ENCODE results near the gene RAC3.

The RAC3 gene

GRCh38 chr17:82065638-82066303 lies 34.3 kb downstream of the RAC3 start, which contains the start of gene DUS1L:
Gene DUS1L (minus strand): TSS chr17:82065804. CDS start chr17:82065059, 745 bp downstream.
- DNase-seq (ENCODE audit: low read depth in 2 of 2, low spot score in 1 of 2): peak; percentile 41 to 43

GRCh38 chr17:82070611-82071010 lies 39.1 kb downstream of the RAC3 start:
- no peak for DNase-seq (ENCODE audit: low read depth in 2 of 2, low spot score in 1 of 2)

DNA sequence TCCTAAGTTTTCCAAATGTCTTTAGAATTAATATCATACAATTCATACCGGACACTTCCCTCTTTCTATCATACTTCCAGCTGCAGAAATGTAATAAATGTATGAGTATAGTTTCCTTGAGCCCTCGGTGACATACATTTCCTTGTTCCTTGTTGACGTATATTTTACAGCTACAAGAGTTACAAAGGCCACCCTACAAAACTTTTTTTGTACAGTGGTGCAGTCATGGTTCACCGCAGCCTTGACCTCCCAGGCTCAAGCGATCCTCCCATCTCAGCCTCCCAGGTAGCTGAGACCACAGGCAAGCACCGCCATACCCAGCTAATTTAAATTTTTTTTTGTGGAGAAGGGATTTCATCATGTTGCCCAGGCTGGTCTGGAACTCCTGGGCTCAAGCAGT lies 41.3 kb downstream of the RAC3 start:
- DNase-seq (ENCODE audit: low read depth in 2 of 2, low spot score in 1 of 2): no peak

GRCh38 chr17:82073446-82073845 lies 42.0 kb downstream of the RAC3 start:
- no peak for DNase-seq (ENCODE audit: low read depth in 2 of 2, low spot score in 1 of 2)

- no peak for DNase-seq (ENCODE audit: low read depth in 2 of 2, low spot score in 1 of 2)
Observed at GRCh38 chr17:82076018-82076784, 44.7 kb downstream of the RAC3 start.

DNA sequence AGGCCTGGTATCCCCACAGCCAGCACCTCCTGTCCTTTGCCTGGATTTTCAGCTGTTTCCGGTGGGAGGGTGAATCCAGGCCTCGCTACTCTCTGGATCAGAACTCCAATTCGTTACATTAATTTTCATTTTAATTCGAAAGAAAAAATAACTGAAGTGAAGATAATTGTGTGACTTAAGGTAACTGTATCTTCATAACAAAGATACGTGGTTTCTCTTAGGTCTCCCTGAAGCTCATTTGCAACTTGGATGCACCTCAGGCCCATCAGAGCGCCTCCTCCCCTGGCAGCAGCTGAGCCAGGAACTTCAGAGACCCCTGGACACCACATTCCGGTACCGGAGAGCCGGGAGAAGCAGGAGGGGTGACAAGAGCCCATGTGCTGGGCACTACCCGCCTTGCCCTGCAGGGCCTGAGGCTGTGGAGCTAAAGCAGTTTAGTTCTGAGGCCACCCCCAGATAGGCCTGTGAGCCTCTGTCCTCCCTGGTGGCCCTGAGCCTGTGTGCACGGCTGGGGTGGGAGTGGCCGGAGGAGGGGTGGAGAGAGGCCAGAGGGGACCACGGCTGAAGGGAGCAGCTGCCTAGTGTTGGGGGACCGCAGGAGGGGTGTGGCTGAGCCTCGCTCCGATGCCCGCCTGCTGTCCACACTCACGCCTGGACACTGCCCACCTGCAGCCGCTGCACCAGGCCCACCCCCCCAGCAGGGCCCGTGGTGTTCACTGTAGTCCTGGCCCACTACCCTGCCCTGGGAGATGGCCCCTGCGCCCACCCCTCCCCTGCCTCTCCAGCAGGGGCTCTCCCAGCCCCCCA lies 45.5 kb downstream of the RAC3 start:
- DNase-seq (ENCODE audit: low read depth in 2 of 2, low spot score in 1 of 2): no peak

DNA sequence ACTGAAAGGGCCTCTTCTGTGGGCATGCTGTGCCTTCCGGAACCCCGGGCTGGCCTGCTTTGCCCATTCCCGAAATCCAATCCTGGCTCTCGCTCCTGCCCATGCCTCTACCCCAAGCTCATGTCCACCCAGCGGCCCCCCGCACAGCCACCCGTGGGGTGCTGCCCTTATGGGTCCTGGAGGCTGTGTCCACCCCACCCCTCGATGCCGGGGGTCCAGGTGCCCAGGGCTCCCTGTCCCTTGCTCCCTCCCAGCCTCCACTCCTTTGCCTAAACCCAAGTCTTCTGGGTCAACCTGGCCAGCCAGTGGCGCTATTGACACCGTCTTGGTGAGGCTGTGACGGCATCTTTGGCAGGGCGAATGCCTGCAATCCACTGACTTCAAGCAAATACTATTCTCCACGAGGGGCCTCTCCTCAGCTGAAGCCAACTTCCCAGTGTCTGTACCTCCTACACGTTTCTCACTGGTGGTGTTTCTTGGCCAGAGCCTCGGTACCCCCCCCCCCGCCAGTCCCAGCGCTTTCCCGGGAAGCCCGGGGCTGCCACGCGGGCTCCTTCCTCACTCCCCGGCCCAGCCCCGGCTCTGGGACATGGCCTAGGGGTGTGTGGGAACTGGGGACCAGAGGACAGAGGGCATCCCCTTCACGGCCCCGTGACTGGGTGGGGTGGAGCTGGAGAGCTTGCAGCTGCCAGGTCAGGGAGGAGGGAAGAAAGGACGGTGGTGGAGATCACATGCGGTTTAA lies 46.3 kb downstream of the RAC3 start:
- no peak for DNase-seq (ENCODE audit: low read depth in 2 of 2, low spot score in 1 of 2)

GRCh38 chr17:82078433-82078832 lies 47.0 kb downstream of the RAC3 start:
- no peak for DNase-seq (ENCODE audit: low read depth in 2 of 2, low spot score in 1 of 2)

GRCh38 chr17:82079001-82079677 lies 47.7 kb downstream of the RAC3 start:
- DNase-seq (ENCODE audit: low read depth in 2 of 2, low spot score in 1 of 2): no peak

DNA sequence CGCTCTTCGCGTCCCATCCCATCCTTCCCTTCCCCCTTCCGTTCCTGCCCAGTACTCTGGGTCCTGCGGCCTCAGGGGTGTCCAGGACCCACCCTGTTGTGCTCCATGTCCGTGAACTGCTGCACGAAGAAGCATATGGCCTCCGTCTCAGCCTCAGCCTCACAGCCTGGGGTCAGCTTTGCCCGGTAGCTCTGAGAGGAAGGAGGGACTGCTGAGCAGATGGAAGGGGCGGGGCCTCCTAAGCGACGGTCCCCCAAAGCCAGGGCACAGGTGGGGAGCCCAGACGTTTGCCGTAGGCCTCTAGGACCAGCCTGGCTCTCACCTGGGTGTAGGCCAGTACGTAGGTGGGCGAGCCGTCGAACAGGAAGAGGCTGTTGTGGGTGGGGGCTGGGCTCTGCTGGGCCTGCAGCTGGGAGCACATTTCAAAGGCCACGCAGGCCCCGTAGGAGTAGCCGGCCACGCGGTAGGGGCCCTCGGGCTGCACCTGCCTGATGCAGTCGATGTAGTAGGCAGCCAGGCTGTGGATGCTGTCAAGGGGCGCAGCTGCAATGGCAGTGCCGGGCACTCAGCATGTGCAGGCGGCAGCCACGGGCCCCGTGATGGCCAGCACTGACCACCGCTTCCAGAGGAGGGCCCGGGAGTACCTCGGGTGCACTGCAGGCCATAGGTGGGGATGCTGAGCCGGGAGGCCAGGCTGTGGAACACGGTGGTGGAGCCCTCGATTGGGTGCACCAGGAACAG lies 48.7 kb downstream of the RAC3 start:
- DNase-seq (ENCODE audit: low read depth in 2 of 2, low spot score in 1 of 2): no peak

GRCh38 chr17:82080789-82081464 lies 49.4 kb downstream of the RAC3 start:
- no peak for DNase-seq (ENCODE audit: low read depth in 2 of 2, low spot score in 1 of 2)

DNA sequence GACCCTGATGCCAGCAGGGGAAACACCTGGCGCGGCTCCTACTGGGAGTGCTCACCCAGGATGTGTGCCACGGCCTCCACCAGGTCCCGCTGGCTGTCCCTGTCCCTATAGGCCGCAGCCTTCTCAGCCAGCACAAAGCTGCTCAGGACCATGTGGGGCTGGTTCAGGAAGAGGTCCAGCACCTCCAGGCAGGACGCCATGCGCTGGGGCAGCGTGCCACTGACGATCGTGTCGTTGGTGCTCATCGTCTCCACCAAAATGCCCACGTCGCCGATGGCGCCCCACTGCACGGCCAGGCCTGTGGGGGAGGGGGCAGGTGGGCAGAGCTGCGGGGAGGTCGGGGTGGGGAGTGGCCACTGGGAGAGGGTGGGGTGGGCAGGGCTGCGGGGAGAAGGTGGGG lies 50.1 kb downstream of the RAC3 start:
- DNase-seq (ENCODE audit: low read depth in 2 of 2, low spot score in 1 of 2): no peak

- DNase-seq (ENCODE audit: low read depth in 2 of 2, low spot score in 1 of 2): no peak
Observed at GRCh38 chr17:82081966-82082365, 50.5 kb downstream of the RAC3 start.

- no peak for DNase-seq (ENCODE audit: low read depth in 2 of 2, low spot score in 1 of 2)
Observed at GRCh38 chr17:82082456-82082855, 51.0 kb downstream of the RAC3 start.

- DNase-seq (ENCODE audit: low read depth in 2 of 2, low spot score in 1 of 2): no peak
Observed at GRCh38 chr17:82083009-82083408, 51.5 kb downstream of the RAC3 start.

Measured in stimulated activated CD8-positive, alpha-beta memory T cell treated with anti-CD3 and anti-CD28 coated beads, Interleukin-4, amount 100 ng/mL, for 1 hour (primary cell).